Stomach smooth muscle (tissue), 2 donors: Measurements from ENCODE around the gene B4GALNT1.
"Not testable (repeated sequence)": the region's sequence is repeated elsewhere in the genome, so short reads cannot be mapped to it uniquely, and the experiment has no call there.

Experiments
- H3K27ac ChIP-seq: one replicate; pipeline ENCODE4 v1.7.0; 2013; ENCODE audit warnings: mild to moderate bottlenecking, low read length, inconsistent platforms
- H3K27me3 ChIP-seq, 2 donors: one replicate each; pipeline ENCODE4 v1.7.0; 2013; ENCODE audit warnings: low read length in 2 of 2; ENCODE audit not compliant: insufficient read depth in 2 of 2, control insufficient read depth in 1 of 2
- H3K36me3 ChIP-seq, 2 donors: one replicate each; pipeline ENCODE4 v1.7.0; 2013; ENCODE audit warnings: low read length in 2 of 2; ENCODE audit not compliant: control insufficient read depth in 2 of 2, insufficient read depth in 2 of 2
- H3K4me1 ChIP-seq: one replicate; pipeline ENCODE4 v1.7.0; 2013; ENCODE audit warnings: low read length; ENCODE audit not compliant: control insufficient read depth, insufficient read depth
- H3K4me3 ChIP-seq, 2 donors: one replicate each; pipeline ENCODE4 v1.7.0; 2013; ENCODE audit warnings: low read length in 2 of 2
- H3K9ac ChIP-seq, 2 donors: one replicate each; pipeline ENCODE4 v1.7.0; 2013; ENCODE audit warnings: low read length in 2 of 2, mild to moderate bottlenecking in 1 of 2
- H3K9me3 ChIP-seq, 2 donors: one replicate each; pipeline ENCODE4 v1.7.0; 2013; ENCODE audit warnings: low read length in 2 of 2; ENCODE audit not compliant: control insufficient read depth in 2 of 2
- donor health status: healthy.
- donor health status: Pancreatic carcinoma.

Gene B4GALNT1

DNA sequence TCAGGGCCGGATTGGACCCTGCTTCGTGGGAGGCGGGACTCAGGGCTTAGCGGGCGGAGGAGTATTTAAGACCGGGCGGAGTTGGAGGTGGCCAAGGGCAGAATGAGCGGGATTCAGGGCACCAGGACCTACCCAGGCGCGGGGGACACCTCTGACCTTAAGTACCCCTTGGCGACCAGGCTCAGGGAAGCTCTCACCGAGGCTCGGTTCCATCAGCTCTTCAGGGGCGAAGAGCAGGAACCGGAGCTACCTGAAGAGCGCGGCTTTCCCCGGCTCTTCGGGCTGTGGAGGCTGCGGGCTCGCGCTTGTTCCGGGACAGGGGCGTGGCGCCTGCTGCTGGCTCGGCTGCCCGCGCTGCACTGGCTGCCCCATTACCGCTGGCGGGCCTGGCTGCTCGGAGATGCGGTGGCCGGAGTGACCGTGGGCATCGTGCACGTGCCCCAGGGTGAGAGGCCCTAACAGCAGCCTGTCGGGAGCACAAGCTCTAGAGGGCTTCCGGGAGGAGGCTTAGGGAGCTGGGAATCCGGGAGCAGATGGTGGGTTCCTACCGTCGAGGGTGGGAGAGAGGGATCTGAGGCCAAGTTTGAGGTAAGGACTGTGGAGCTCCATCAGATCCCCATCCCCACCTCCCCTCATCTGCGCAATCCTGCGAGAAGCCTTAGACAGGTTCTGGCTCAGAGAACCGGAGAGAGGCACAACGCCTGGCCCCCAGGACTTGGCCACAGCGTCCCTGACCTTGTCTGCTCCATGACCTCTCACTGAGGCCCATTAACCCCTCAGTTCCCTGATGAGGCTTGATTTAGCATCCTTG is 13.4 kb downstream of the B4GALNT1 start:
- Histone ChIP-seq H3K9me3 (no peaks in the 10 kb centered on the region), H3K27me3 (peaks cover 5 to 7% of the 10 kb centered on the region in 2 donors), H3K4me3 (no peak overlapping the region), H3K27ac (no peak overlapping the region), H3K36me3 (peaks cover 21 to 26% of the 10 kb centered on the region in 2 donors), H3K4me1 (peaks cover 15% of the 10 kb centered on the region), H3K9ac (no peak overlapping the region)

DNA sequence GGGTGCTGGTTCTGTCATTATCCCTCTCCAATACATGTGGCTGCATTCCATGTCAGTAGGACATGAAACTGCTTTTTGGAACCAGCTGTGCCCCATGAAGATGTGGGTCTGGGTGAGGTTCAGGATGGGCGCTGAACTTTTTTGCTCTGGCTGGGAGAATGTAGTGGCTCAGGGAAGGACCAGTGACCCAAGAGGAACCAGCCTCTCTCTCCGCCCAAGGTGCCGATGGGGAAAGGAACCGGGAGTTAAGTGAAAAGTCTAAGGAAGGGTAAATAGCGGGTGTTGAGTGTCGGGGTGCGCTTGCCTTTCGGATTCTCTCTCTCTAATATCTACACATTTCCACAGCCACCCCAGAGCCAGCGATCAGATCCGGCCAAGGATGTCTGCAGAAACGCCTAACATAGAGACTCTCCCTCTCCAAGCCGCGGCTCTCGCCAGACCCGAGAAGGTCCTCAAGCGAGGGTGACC is 14.0 kb downstream of the B4GALNT1 start:
- no peak overlapping the region for H3K4me3 ChIP-seq
- peaks cover 2 to 5% of the 10 kb centered on the region in 2 donors for H3K27me3 ChIP-seq
- peaks cover 21% of the 10 kb centered on the region for H3K4me1 ChIP-seq
- no peak overlapping the region for H3K9ac ChIP-seq
- H3K36me3 ChIP-seq = peaks cover 21 to 27% of the 10 kb centered on the region in 2 donors
- no peak overlapping the region for H3K27ac ChIP-seq
- H3K9me3 ChIP-seq = no peaks in the 10 kb centered on the region

DNA sequence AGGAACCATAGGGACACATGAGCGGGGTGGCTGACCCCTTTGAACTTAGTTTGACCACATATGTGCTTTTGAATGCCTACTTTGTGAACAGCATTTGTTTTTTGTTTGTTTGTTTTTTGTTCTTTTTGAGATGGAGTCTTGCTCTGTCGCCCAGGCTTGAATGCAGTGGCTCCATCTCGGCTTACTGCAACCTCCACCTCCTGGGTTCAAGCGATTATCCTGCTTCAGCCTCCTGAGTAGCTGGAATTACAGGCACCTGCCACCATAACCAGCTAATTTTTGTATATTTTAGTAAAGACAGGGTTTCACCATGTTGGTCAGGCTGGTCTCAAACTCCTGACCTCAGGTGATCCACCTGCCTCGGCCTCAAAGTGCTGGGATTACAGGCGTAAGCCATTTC is 14.6 kb downstream of the B4GALNT1 start:
- not testable (repeated sequence) for H3K4me3 ChIP-seq, H3K9ac ChIP-seq, H3K27me3 ChIP-seq, H3K27ac ChIP-seq, H3K9me3 ChIP-seq
- Histone ChIP-seq H3K4me1 (peaks cover 27% of the 10 kb centered on the region), H3K36me3 (peaks cover 27 to 31% of the 10 kb centered on the region in 2 donors)

DNA sequence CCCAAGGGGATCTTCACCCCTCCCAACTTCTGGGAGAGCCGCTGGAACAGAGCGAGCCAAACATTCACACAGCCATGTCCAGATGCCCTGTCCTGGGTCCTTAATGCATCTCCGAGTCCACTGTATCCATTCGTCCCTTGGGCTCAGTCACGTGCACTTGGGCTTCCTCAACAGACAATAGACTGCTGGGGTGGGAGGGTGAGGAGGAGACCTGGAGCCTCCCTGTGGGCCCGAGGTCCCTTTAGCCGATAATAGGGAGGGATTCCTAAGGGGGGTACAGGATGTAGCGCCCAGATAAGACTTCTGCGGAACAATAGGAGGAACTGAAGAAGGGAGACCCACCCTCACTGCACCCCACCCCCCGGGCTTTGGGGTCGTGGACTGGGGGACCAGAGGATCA is 15.1 kb downstream of the B4GALNT1 start:
- H3K27me3 ChIP-seq = peaks cover 0 to 5% of the 10 kb centered on the region in 2 donors

DNA sequence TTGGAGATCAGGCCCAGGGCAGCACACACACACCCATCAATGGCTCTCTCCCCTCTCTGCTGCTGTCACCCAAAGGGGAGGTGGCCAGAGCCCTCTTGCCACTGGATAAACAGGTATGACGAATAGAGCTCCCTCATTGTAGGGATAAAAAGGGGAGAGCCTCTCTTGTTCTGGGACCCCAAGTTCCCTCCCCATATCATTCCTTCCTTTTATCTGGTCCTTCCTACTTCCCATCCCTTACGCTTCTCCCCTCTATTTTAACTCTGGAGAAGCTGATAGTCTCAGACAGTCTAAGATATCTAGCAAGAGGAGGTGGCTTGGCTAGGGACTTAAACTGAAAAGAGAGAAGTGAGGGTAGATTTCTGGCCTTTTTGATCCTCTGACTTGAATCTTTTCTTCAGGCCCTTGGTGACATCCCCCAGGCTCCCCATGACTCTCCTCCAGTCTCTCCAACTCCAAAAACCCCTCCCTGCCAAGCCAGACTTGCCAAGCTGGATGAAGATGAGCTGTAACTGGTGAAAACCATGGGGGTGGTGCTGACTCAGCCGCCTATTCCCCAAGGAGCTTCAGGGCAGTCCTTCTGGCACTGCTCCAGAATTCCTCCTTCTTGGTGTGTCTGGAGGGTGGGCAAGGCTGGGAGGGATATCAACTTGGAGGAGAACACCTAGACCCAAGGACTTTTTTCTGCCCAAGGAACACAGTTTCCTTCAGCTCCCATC is 16.5 kb downstream of the B4GALNT1 start:
- H3K4me1 ChIP-seq = peaks cover 38% of the 10 kb centered on the region
- H3K27ac ChIP-seq = peak overlapping the region; percentile 24
- H3K27me3 ChIP-seq = peaks cover 0 to 5% of the 10 kb centered on the region in 2 donors
- no peak overlapping the region for H3K9ac ChIP-seq
- no peak overlapping the region for H3K4me3 ChIP-seq
- H3K36me3 ChIP-seq = peaks cover 27 to 36% of the 10 kb centered on the region in 2 donors
- no peaks in the 10 kb centered on the region for H3K9me3 ChIP-seq

More for the DNA sequence above, 15.1 kb downstream of the B4GALNT1 start:
- no peak overlapping the region for H3K4me3 ChIP-seq
- peaks cover 27 to 35% of the 10 kb centered on the region in 2 donors for H3K36me3 ChIP-seq
- no peaks in the 10 kb centered on the region for H3K9me3 ChIP-seq
- peaks cover 32% of the 10 kb centered on the region for H3K4me1 ChIP-seq
- no peak overlapping the region for H3K9ac ChIP-seq
- H3K27ac ChIP-seq = no peak overlapping the region

DNA sequence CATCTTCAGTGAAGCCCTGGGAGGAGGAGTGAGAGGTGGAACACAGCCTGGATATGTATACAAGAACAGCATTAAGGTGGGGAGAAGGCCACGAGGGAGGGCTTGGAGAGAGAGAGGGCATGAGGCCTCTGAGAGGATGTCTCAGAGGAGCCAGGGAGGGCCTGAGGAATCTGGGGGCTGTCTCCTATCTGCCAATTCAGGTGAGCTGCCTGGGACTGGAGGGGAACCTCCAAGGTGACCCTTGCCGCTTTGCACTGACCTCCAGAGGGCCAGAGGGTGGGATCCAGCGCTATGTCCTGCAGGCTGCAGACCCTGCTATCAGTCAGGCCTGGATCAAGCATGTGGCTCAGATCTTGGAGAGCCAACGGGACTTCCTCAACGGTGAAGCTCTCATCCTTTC is 17.4 kb downstream of the B4GALNT1 start:
- Histone ChIP-seq H3K27ac (no peak overlapping the region), H3K4me1 (peaks cover 35% of the 10 kb centered on the region), H3K9me3 (no peaks in the 10 kb centered on the region), H3K36me3 (peaks cover 27 to 36% of the 10 kb centered on the region in 2 donors), H3K4me3 (no peak overlapping the region), H3K9ac (no peak overlapping the region), H3K27me3 (peaks cover 0 to 4% of the 10 kb centered on the region in 2 donors)

DNA sequence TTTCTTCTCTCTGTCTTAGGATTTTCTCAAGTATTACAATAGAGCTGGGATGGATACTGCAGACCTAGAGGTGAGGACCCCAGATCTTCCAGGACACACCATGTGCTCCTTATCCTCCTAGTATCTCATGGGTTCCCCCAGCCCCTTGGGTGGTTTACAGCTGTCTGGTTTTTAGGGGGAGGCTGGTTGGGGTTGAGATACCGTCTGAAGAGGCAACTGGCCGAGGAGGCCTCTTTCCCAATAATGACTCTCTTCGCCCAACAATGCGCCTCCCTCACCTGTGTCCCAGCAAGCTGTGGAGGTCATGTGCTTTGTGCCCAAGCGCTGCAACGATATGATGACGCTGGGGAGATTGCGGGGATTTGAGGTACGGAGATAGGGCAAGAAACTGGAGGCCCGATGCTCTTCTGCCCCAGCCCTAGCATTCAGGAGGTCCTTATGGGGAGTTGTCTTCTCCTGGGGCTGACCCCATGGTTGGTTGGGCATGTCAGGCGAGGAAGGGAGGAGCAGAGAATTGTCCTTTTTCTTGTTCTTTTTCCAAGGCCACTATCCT is 18.0 kb downstream of the B4GALNT1 start:
- H3K9me3 ChIP-seq = no peaks in the 10 kb centered on the region
- no peak overlapping the region for H3K27ac ChIP-seq
- no peak overlapping the region for H3K4me3 ChIP-seq
- H3K36me3 ChIP-seq = peaks cover 27 to 36% of the 10 kb centered on the region in 2 donors
- no peaks in the 10 kb centered on the region for H3K27me3 ChIP-seq
- no peak overlapping the region for H3K9ac ChIP-seq
- peaks cover 36% of the 10 kb centered on the region for H3K4me1 ChIP-seq

DNA sequence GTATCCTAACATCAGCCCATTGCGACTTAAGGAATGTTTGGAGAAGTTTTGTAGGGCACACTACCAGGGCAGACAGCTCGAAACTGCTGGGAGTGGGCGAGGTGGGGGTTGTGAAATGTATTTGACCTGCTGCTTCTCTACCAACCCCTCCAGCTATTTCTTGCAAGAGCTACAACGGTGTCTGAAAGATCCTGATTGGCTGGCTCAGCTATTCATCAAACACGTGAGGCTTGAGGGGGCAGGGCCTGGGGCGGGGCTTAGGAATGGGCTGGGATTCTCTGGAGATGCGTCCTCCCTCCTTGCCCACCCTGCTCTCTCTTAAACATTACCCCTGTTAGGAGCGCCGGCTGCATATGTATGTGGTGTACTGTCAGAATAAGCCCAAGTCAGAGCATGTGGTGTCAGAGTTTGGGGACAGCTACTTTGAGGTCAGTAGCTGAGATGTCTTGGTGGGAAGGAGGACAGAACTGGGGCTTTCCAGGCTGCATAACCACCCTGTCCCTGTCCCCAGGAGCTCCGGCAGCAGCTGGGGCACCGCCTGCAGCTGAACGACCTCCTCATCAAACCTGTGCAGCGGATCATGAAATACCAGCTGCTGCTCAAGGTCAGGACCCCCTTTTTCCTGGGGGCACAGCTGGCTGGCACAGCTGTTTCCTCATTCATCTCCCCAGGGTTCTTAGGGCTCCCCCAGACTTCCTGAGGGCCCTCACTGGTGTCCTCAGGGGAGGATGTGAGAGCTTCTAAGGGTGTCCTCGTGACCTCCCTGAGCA is 18.6 kb downstream of the B4GALNT1 start:
- peak overlapping the region; percentile 98 for H3K27ac ChIP-seq
- peaks cover 43% of the 10 kb centered on the region for H3K4me1 ChIP-seq
- peak overlapping the region; percentile 3 to 52 for H3K4me3 ChIP-seq
- peaks cover 27 to 36% of the 10 kb centered on the region in 2 donors for H3K36me3 ChIP-seq
- H3K27me3 ChIP-seq = no peaks in the 10 kb centered on the region
- no peaks in the 10 kb centered on the region for H3K9me3 ChIP-seq
- no peak overlapping the region for H3K9ac ChIP-seq

DNA sequence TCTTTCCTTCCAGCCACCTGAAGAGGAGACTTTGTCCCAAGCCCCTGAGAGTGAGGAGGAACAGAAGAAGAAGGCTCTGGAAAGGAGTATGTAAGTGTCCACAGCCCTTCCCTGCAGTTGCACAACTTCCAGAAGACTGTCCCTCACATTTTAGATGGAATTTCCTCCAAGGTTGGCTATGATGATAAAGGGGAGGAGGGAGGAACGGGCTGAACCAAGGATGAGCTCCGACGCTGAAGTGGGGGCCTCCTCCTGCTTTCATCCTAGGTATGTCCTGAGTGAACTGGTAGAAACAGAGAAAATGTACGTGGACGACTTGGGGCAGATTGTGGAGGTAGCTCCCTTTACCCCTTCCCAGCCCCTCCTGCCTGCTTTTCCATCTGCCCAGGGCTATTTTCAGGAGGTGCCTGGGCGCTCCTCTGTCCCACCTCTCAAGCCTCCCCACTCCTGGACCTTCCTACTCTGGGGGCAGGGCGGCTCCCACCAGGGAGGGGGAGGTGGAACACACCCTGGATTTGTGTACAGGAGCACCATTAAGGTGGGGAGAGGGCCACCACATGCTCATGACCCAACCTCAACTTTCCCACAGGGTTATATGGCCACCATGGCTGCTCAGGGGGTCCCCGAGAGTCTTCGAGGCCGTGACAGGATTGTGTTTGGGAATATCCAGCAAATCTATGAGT is 19.4 kb downstream of the B4GALNT1 start:
- Histone ChIP-seq H3K4me1 (peaks cover 49% of the 10 kb centered on the region), H3K36me3 (peaks cover 30 to 38% of the 10 kb centered on the region in 2 donors), H3K9ac (peak overlapping the region in 1 of 2 donors; percentile 13), H3K9me3 (no peaks in the 10 kb centered on the region), H3K27ac (peak overlapping the region; percentile 98), H3K27me3 (no peaks in the 10 kb centered on the region), H3K4me3 (peak overlapping the region; percentile 3 to 52)
